Measurements from ENCODE around the gene RPL35. TPM values are rescaled to one million over a fixed set of nuclear protein-coding genes. Genes with fewer than 3 reads are reported as not detected.
"Not testable (repeated sequence)": the region's sequence is repeated elsewhere in the genome, so short reads cannot be mapped to it uniquely, and the experiment has no call there.

RPL35 gene
- total and polyA plus RNA-seq, 2 experiments from 2014 or later = 1,202 to 4,143 TPM

DNA sequence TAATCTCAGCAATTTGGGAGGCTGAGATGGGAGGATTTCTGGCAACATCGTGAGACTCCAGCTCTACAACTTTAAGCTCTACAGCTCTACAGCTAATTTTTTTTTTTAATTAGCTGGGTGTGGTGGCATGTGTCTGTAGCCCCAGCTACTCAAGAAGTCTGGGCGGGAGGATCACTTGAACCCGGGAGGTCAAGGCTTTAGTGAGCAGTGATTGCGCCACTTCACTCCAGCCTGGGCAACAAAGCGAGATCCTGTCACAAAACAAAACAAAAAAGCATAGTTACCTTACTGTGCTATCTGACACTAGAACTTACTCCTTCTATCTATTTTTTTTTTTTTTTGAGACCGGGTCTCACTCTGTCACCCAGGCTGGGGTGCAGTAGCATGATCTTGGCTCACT lies 14.8 kb downstream of the RPL35 start:
- H3K79me2 ChIP-seq (replicated peaks; ENCODE audit: insufficient read depth) = no peaks in the 10 kb centered on the region
- H3K9me2 ChIP-seq (ENCODE audit: insufficient read depth) = no peaks in the 10 kb centered on the region
- TF ChIP-seq ZNF331 (CRISPR knock-in tag; IDR thresholded peaks at IDR 0.05; ENCODE audit: low read depth) (no peak), EZH2phosphoT487 (IDR thresholded peaks at IDR 0.05; ENCODE audit: unreplicated experiment) (no peak), EZH2 (IDR thresholded peaks at IDR 0.05; ENCODE audit: low read depth, unreplicated experiment) (no peak), NANOG (IDR thresholded peaks at IDR 0.05; ENCODE audit: borderline replicate concordance) (no peak), JUNB (IDR thresholded peaks at IDR 0.05; ENCODE audit: unreplicated experiment) (no peak), ZNF462 (CRISPR knock-in tag; IDR thresholded peaks at IDR 0.05) (no peak), ZNF114 (CRISPR knock-in tag; IDR thresholded peaks at IDR 0.05) (no peak), POLR2AphosphoS5 (IDR thresholded peaks at IDR 0.05; ENCODE audit: low read depth) (no peak), CTCF (conservative IDR thresholded peaks at IDR 0.05; ENCODE audit: low read depth in 2 of 2) (no peak), STAT1 (IDR thresholded peaks at IDR 0.05; ENCODE audit: unreplicated experiment) (no peak)
- TF ChIP-seq, protein P1, sequence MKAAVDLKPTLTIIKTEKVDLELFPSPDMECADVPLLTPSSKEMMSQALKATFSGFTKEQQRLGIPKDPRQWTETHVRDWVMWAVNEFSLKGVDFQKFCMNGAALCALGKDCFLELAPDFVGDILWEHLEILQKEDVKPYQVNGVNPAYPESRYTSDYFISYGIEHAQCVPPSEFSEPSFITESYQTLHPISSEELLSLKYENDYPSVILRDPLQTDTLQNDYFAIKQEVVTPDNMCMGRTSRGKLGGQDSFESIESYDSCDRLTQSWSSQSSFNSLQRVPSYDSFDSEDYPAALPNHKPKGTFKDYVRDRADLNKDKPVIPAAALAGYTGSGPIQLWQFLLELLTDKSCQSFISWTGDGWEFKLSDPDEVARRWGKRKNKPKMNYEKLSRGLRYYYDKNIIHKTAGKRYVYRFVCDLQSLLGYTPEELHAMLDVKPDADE (IDR thresholded peaks at IDR 0.05) = no peak
- no peaks in the 10 kb centered on the region for H3K36me3 ChIP-seq (ENCODE audit: insufficient read depth)
- no peak overlapping the region for H2AFZ ChIP-seq
- no peak overlapping the region for H3K4me3 ChIP-seq
- Mint-ChIP-seq H3K4me3 (no peak overlapping the region), H3K9me3 (no peaks in the 10 kb centered on the region), H3K27ac (no peak overlapping the region), H3K4me1 (peaks cover 5% of the 10 kb centered on the region), H3K27me3 (ENCODE audit: insufficient read depth, low read depth, poor library complexity) (peaks cover under 1% of the 10 kb centered on the region), H3K36me3 (ENCODE audit: low read depth) (no peaks in the 10 kb centered on the region)
- H3K4me2 ChIP-seq = no peak overlapping the region
- no peaks in the 10 kb centered on the region for H4K20me1 ChIP-seq (replicated peaks; ENCODE audit: insufficient read depth)
- ATAC-seq (no peak), DNase-seq (ENCODE audit: low spot score) (no peak)
- H3K27ac ChIP-seq (ENCODE audit: low read depth) = no peak overlapping the region
- H3F3A ChIP-seq (replicated peaks; ENCODE audit: low read depth) = no peaks in the 10 kb centered on the region
- H3K4me1 ChIP-seq (ENCODE audit: insufficient read depth) = peaks cover 3% of the 10 kb centered on the region; the same call in 1 of the 2 replicates
- no peaks in the 10 kb centered on the region for H3K27me3 ChIP-seq (ENCODE audit: insufficient read depth)

GRCh38 chr9:124846467-124846866 lies 15.3 kb downstream of the RPL35 start:
- not testable (repeated sequence) for H3K27me3 Mint-ChIP-seq (ENCODE audit: insufficient read depth, low read depth, poor library complexity); H3K79me2 ChIP-seq (replicated peaks; ENCODE audit: insufficient read depth); H4K20me1 ChIP-seq (replicated peaks; ENCODE audit: insufficient read depth); H3K4me3 Mint-ChIP-seq; H3F3A ChIP-seq (replicated peaks; ENCODE audit: low read depth); H3K4me1 Mint-ChIP-seq; ATAC-seq; DNase-seq (ENCODE audit: low spot score); H3K27me3 ChIP-seq (ENCODE audit: insufficient read depth); H2AFZ ChIP-seq; H3K4me1 ChIP-seq (ENCODE audit: insufficient read depth); H3K9me2 ChIP-seq (ENCODE audit: insufficient read depth); H3K36me3 ChIP-seq (ENCODE audit: insufficient read depth); H3K4me3 ChIP-seq; H3K36me3 Mint-ChIP-seq (ENCODE audit: low read depth); H3K9me3 Mint-ChIP-seq; H3K27ac Mint-ChIP-seq; H3K27ac ChIP-seq (ENCODE audit: low read depth); H3K4me2 ChIP-seq

All from GM23338 (cell line).